HG03066 (cell line): ENCODE data around the gene IMMP2L.

Source experiments
- ATAC-seq: cut with Tn5 transposase; IDR thresholded peaks from one replicate; pipeline ENCODE4 v1.9.1; 2021; ENCODE audit warnings: low read depth; ENCODE audit not compliant: unreplicated experiment

IMMP2L gene

GRCh38 chr7:110861163-110861562 is 701.1 kb downstream of the IMMP2L start:
- ATAC-seq = no peak

GRCh38 chr7:110857106-110857505 is 705.2 kb downstream of the IMMP2L start:
- ATAC-seq = no peak

GRCh38 chr7:110856704-110857103 is 705.6 kb downstream of the IMMP2L start:
- ATAC-seq = no peak

GRCh38 chr7:110854651-110855050 is 707.6 kb downstream of the IMMP2L start:
- ATAC-seq = no peak

GRCh38 chr7:110854166-110854565 is 708.1 kb downstream of the IMMP2L start:
- no peak for ATAC-seq

- no peak for ATAC-seq
Measured at GRCh38 chr7:110853263-110853662, 709.0 kb downstream of the IMMP2L start.

- ATAC-seq = no peak
Measured at GRCh38 chr7:110852156-110852940, 709.9 kb downstream of the IMMP2L start.

GRCh38 chr7:110850224-110850623 is 712.1 kb downstream of the IMMP2L start:
- ATAC-seq = no peak

- no peak for ATAC-seq
Measured at GRCh38 chr7:110842796-110843195, 719.5 kb downstream of the IMMP2L start.

- ATAC-seq = no peak
Measured at GRCh38 chr7:110841840-110842545, 720.3 kb downstream of the IMMP2L start.

- ATAC-seq = no peak
Measured at GRCh38 chr7:110839866-110840265, 722.4 kb downstream of the IMMP2L start.

- no peak for ATAC-seq
Measured at GRCh38 chr7:110835849-110836248, 726.4 kb downstream of the IMMP2L start.

- ATAC-seq = no peak
Measured at GRCh38 chr7:110835218-110835617, 727.1 kb downstream of the IMMP2L start.

- ATAC-seq = no peak
Measured at GRCh38 chr7:110831419-110831818, 730.9 kb downstream of the IMMP2L start.

- no peak for ATAC-seq
Measured at GRCh38 chr7:110830778-110831177, 731.5 kb downstream of the IMMP2L start.

- ATAC-seq = no peak
Measured at GRCh38 chr7:110827936-110828335, 734.4 kb downstream of the IMMP2L start.

- no peak for ATAC-seq
Measured at GRCh38 chr7:110827287-110827855, 734.9 kb downstream of the IMMP2L start.

- ATAC-seq = no peak
Measured at GRCh38 chr7:110813986-110814385, 748.3 kb downstream of the IMMP2L start.

GRCh38 chr7:110809832-110810231 is 752.5 kb downstream of the IMMP2L start:
- ATAC-seq = no peak

- no peak for ATAC-seq
Measured at GRCh38 chr7:110808361-110808760, 753.9 kb downstream of the IMMP2L start.

- no peak for ATAC-seq
Measured at GRCh38 chr7:110804501-110804900, 757.8 kb downstream of the IMMP2L start.
